ENCODE results near the gene PFAS. TPM values are rescaled to one million over a fixed set of nuclear protein-coding genes. Genes with fewer than 3 reads are reported as not detected.

The PFAS gene
- total and polyA plus RNA-seq, 2 experiments from 2014 or later = 96.1 to 168 TPM

- Mint-ChIP-seq H3K4me1 (no peaks in the 10 kb centered on the region), H3K36me3 (ENCODE audit: low read depth) (peaks cover 82% of the 10 kb centered on the region), H3K27ac (no peak overlapping the region), H3K27me3 (ENCODE audit: insufficient read depth, low read depth, poor library complexity) (peaks cover 4% of the 10 kb centered on the region), H3K9me3 (peaks cover 3% of the 10 kb centered on the region; the same call in 1 of the 3 replicates), H3K4me3 (no peak overlapping the region)
- Histone ChIP-seq H3K9me2 (ENCODE audit: insufficient read depth) (no peaks in the 10 kb centered on the region), H4K20me1 (replicated peaks; ENCODE audit: insufficient read depth) (peaks cover 34% of the 10 kb centered on the region), H3F3A (replicated peaks; ENCODE audit: low read depth) (0 out of 2 replicates have a peak, but pooled peaks cover 6% of the 10 kb centered on the region), H3K27me3 (ENCODE audit: insufficient read depth) (no peaks in the 10 kb centered on the region), H2AFZ (no peak overlapping the region), H3K36me3 (ENCODE audit: insufficient read depth) (peaks cover 72% of the 10 kb centered on the region), H3K27ac (ENCODE audit: low read depth) (no peak overlapping the region), H3K79me2 (replicated peaks; ENCODE audit: insufficient read depth) (peaks cover 21% of the 10 kb centered on the region), H3K4me2 (no peak overlapping the region), H3K4me1 (ENCODE audit: insufficient read depth) (no peaks in the 10 kb centered on the region), H3K4me3 (no peak overlapping the region)
- no peak for DNase-seq (ENCODE audit: low spot score)
- no peak for TF ChIP-seq EZH2 (IDR thresholded peaks at IDR 0.05; ENCODE audit: low read depth, unreplicated experiment)
- no peak for TF ChIP-seq STAT1 (IDR thresholded peaks at IDR 0.05; ENCODE audit: unreplicated experiment)
- TF ChIP-seq, protein P1, sequence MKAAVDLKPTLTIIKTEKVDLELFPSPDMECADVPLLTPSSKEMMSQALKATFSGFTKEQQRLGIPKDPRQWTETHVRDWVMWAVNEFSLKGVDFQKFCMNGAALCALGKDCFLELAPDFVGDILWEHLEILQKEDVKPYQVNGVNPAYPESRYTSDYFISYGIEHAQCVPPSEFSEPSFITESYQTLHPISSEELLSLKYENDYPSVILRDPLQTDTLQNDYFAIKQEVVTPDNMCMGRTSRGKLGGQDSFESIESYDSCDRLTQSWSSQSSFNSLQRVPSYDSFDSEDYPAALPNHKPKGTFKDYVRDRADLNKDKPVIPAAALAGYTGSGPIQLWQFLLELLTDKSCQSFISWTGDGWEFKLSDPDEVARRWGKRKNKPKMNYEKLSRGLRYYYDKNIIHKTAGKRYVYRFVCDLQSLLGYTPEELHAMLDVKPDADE (IDR thresholded peaks at IDR 0.05) = no peak
- TF ChIP-seq ZNF114 (CRISPR knock-in tag; IDR thresholded peaks at IDR 0.05) = no peak
- TF ChIP-seq ZNF331 (CRISPR knock-in tag; IDR thresholded peaks at IDR 0.05; ENCODE audit: low read depth) = no peak
- TF ChIP-seq, protein P2, sequence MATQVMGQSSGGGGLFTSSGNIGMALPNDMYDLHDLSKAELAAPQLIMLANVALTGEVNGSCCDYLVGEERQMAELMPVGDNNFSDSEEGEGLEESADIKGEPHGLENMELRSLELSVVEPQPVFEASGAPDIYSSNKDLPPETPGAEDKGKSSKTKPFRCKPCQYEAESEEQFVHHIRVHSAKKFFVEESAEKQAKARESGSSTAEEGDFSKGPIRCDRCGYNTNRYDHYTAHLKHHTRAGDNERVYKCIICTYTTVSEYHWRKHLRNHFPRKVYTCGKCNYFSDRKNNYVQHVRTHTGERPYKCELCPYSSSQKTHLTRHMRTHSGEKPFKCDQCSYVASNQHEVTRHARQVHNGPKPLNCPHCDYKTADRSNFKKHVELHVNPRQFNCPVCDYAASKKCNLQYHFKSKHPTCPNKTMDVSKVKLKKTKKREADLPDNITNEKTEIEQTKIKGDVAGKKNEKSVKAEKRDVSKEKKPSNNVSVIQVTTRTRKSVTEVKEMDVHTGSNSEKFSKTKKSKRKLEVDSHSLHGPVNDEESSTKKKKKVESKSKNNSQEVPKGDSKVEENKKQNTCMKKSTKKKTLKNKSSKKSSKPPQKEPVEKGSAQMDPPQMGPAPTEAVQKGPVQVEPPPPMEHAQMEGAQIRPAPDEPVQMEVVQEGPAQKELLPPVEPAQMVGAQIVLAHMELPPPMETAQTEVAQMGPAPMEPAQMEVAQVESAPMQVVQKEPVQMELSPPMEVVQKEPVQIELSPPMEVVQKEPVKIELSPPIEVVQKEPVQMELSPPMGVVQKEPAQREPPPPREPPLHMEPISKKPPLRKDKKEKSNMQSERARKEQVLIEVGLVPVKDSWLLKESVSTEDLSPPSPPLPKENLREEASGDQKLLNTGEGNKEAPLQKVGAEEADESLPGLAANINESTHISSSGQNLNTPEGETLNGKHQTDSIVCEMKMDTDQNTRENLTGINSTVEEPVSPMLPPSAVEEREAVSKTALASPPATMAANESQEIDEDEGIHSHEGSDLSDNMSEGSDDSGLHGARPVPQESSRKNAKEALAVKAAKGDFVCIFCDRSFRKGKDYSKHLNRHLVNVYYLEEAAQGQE (IDR thresholded peaks at IDR 0.05; ENCODE audit: unreplicated experiment) = no peak
- no peak for TF ChIP-seq JUNB (IDR thresholded peaks at IDR 0.05; ENCODE audit: unreplicated experiment)
- no peak for TF ChIP-seq NANOG (IDR thresholded peaks at IDR 0.05; ENCODE audit: borderline replicate concordance)
- no peak for TF ChIP-seq POLR2AphosphoS5 (IDR thresholded peaks at IDR 0.05; ENCODE audit: low read depth)
- no peak for TF ChIP-seq ZNF462 (CRISPR knock-in tag; IDR thresholded peaks at IDR 0.05)
- TF ChIP-seq CREB1 (CRISPR knock-in tag; IDR thresholded peaks at IDR 0.05; ENCODE audit: low read depth) = no peak
- TF ChIP-seq EZH2phosphoT487 (IDR thresholded peaks at IDR 0.05; ENCODE audit: unreplicated experiment) = no peak
- TF ChIP-seq CTCF (conservative IDR thresholded peaks at IDR 0.05; ENCODE audit: low read depth in 2 of 2) = no peak
- ATAC-seq = no peak
These were observed 7.6 kb downstream of the PFAS start for GRCh38 chr17:8256691-8257090.

All from GM23338 (cell line).